Islet of Langerhans (tissue), 1 donor: Measurements from ENCODE around the gene REG4.
"Not testable (repeated sequence)": the region's sequence is repeated elsewhere in the genome, so short reads cannot be mapped to it uniquely, and the experiment has no call there.

Experiments
- FAIRE-seq: peaks from one replicate; lab custom pipeline; 2011; peaks lifted over from hg19 to GRCh38; lab: Jason Lieb, UNC

REG4 gene

DNA sequence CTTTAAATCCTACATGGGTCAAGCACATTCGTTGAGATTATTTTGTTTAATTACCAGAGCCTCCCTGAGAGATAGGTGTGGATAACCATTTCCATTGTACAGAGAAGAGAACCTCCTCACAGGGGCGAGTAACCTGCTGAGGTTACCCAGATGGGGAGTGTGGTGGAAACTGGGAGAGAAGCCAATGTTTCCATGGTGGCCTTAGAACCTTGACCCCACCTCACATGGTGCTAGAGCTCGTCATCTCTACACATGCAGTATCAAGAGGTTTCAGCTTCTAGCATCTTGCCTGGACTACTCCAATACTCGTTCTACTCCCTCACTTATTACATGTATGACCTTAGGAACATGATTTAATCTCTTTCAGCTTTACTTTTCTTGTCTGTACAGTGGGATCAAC is 4.8 kb downstream of the REG4 start:
- no peak for FAIRE-seq

DNA sequence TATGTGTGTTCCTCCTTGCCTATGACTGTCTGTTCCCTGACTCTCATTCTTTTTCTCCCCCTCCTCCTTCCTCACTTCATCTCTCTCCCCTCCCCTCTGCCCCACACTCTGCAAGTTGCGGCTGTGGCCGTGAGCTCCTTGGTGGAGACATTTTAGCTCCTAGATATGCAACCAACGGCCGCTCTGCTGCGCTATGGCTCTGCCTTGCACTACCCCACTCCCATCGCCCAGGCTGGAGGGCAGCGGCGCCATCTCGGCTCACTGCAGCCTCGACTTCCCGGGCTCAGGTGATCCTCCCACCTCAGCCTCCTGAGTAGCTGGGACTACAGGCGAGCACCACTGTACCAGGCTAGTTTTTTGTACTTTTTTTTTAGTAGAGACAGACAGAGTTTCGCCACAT is 5.5 kb downstream of the REG4 start:
- FAIRE-seq, result no peak

DNA sequence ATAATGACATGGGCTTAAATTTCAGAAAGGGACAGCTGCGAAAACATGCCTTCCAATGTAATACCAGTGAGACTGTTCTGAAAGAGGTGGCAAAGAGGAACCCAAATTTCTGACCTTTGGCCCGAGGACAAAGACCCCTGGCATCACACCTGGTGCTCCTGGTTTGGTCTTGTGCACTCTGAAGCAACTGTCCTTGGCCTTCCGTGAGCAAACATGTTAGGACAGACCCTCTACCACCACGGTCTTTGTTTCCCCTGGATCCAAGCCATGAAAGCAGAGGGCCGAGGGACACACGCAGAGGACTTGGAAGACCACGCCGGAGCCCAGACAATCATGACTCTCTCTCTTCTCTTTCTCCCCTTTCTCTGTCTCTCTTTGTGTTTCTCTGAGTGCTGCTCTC is 6.0 kb downstream of the REG4 start:
- FAIRE-seq, result no peak

DNA sequence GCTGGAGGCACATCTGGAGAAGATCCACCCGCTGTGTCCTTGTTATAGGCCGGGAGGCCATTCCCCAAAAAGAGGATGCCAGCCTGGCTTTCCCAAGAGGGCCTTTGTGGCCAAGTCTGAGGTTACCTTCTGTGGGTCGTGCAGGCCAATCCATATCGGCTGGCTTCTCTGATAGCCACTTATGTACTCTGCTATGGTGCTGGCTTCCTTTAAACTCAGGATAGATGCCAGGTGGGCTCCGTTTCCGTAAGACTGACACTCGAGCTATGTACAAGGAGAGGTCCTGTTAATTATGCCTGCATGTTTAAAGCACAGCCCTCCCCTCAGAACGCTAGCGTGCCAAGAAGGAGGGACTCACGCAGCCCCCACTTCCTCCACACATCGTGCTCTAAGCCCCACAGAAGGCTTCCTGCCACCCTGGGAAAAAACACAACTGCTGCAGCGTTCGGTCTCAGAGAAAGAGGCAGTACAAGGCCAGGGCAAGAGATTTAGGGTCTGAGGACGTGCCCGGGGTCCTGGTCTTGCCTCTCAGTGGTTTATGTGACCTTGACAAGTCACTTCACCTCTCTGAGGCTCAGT is 11.6 kb downstream of the REG4 start:
- FAIRE-seq, result no peak

DNA sequence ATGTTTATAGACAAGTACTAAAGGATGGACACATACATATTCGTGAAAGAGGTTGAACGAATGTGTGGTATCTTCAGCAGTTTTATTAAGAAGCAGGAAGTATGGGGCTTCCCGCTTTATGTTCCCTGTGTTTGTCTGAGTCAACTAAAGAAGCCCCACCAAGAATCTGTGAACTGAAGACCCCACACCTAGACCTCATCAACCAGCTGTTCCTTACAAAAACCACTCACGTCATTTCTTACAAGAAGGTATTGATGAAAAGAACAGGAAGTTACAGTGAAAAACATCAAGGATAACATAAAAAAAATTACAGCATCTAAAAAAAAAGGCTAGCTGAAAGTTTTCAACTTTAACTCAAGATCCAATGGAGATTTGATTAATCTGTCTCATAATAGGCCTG is 12.3 kb downstream of the REG4 start:
- FAIRE-seq, result no peak

DNA sequence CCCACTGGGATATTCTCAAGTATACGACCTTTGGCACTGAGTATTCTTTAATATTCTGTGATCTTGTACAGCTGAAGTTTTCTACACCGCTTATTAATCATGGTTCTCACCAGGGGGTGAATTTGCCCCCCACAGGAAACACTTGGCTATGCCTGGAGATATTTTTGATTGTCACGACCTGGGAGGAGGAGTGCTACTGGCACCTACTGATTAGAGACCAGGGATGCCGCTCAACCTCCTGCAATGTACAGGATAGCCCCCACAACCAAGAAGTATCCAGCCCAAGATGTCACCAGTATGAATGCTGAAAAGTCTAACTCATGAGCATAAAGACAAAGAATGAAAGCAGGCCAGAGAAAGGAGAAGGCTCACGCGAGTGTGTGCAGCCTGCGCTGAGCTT is 13.7 kb downstream of the REG4 start:
- no peak for FAIRE-seq

DNA sequence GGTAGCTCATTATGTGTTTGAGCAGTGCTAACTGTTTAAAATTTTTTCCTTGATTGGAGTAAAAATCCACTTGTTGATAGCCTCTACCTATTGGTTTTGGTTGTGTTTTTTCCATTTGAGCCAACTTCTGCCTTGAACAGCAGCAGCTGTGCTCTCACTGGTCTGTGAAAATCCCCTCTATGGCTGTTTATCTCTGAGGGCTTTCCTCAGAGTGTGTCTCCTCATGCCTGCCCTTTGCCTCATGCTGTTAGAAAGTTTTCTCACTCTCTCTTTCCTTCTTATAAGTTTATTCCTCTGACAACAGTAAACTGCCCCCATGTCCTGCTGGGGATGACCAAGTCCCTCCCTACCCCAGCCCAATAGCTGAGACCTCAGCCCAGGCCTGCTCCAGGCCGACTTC is 14.1 kb downstream of the REG4 start:
- FAIRE-seq, result no peak

DNA sequence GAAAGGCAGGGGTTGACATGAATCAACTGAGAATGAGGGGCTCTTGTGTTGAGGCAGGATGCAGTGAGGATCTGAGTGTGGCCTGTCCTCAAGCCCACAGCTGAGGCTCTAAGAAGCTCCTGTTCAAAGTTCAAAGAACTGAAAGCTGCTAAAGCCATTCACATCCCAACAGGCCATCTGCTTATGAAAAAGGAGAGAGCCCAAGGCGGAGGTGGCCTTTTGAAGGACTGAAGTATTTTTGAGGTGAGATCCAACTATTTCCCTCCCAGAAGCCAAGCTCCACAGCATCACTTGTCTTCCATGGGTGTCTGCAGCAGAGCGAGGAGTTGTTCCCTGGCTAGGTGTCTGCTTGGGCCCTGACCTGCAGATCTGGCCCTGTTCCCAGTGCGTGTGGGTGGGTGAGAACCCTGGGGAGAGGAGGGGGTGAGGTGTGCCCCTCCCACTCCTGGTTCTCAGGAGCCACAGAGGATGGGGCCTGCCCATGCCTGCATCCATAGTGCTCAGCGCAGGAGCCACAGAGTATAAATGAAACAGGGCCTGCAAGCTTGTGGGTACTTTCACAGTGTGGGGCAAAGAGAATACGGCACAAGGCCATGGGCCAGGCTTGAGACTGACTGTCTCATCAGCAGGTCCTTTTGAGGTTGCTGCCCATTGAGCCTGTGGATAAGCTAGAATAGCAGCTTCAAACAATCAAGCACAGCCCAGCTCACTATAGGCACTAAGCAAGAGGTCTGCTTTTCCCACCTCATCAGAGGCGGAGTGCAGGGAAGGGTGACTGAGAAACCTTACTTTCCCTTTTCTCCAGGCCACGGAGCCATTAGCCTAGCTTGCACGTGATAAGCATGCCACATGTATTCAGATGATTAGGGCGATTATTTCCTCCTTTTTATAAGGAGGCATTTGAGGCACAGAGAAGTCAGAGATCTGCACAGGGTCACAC is 15.7 kb downstream of the REG4 start:
- FAIRE-seq, result no peak

DNA sequence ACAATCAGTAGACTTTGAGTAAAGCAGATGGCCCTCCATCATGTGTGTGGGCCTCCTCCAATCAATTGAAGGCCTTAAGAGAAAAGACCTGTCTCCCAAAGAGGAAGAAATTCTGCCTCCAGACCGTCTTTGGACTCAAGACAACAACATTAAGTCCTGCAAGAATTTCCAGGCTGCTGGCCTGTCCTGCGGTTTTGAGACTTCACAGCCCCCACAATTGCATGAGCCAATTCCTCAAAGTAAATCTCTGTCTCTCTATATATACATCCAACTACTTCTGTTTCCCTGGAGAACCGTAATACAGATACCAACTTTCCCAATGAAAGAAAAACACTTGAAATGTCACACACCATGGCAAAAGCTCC is 16.4 kb downstream of the REG4 start:
- no peak for FAIRE-seq

DNA sequence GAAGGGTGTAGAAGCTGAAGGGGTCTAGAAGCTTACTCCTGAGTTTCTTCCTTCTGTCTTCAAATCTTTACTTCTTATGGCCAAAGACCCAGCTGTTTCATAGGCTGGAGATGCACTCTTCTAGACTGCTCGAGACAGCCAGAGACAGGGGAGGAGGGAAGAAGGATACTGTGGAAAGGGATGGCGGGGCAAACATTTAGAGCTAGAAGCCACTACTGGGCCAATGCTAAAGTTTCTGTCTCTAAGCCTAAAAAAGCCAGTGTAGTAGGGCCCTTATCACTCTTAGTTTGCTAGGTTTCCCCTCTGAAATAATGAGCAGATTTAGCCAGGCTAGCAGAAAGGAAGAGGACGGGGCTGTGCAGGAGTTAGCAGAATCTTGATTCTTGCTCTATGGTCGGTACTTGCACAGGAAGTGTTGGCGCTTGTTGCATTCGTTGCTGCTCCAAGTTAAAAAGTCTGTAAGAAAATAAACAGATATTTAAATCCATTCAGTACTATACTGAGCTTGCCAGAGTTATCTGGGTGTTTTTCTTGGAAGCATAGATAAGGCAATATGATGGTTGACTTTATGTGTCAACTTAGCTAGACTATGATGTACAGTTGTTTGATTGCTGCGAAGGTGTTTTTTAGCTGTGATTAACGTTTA is 16.9 kb downstream of the REG4 start:
- FAIRE-seq, result no peak

DNA sequence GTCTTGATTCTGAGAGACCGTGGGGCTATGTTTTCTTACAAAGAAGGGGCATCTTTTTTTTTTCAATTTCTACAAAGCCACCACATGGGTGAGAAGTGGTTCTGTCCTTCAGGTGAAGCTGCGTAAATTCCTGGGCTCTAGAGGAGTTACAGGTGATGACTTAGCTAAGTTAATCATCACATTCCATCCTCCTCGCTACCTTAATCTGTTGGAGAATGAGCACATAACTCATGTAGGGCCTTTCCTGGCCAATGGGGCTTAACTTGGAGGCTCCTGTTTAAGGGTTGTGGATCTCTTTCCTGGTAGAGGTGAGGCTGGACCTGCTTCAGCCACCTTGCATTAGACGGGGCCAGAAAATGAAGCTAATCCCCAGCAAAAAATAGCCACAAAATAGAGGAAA is 19.9 kb downstream of the REG4 start:
- FAIRE-seq, result no peak

DNA sequence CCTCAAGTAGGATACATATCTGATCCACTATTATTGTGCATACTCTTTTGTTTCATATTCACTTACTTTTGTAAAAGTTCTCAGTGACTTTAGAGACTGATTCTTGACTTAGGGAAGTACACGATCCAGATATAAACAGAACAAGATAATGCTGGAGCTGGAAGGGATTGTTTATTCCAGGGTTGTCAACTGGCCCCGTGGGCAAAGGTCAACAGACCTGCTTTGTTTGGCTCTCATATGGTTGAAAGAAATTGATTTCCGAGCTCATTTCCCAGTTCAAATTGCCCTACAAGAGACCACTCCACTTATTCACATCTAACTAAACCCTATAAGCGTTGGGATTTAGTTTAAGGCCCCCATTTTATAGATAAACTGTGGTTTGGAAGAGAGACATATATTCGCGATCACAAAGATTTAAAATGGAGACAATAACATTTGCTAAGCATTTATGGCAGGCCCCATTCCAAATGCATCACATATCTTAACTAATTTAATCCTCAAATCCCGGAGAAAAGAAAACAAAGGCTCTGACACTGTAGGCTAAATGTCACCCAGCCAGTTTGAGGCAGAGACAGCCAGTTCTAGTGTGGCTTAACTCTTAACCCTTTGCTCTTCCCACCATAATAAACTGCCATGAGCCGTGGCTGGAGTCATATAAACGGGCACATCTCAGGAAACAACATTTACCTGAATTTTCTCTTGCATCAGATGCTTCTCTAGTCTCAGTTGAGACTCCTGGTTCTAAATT is 20.6 kb downstream of the REG4 start:
- FAIRE-seq, result no peak

DNA sequence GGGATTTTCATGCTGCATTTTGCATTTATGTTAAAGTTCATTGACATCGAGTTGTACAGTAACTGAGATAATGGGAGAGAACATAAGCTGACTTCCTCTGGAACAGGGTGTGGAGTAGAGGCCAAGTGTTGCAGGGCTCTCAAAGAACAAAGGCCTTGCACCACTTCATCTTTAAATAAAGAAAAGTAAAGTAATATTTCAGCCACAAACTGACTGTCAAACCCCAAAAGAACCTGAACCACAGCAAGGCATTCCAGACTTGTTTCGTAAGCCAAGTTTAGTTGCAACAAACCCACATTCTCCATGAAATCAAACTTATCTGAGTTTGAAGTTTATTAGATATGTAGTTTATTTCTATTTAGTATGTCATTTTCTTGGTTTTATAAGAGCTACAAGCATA is 23.5 kb downstream of the REG4 start:
- no peak for FAIRE-seq

DNA sequence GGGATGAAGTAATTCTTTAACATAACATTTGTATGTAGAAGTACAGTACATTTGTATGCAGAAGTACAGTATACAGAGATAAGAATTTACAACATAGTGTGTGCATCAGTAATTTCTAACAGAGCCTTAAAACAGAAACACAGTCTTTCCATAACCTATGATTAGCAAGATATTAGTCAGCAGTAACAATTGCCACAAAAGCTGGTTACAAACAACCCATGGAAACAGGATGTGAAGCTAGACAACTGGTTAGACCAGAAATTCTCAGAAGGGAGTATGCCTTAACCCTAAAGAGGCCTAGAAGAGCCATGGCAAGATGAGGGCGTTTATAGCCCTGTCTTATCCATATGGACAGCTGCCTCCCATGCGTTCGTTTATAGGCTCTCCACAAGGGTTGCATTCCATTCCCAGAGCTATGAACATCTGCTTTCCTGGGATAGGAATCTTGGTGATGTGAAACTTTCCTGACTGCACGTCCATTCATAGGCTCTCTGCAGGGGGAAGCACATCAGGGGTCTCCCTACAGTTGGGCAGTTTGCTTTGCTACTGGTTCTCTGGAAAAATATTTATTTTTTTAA is 24.7 kb downstream of the REG4 start:
- FAIRE-seq, result not testable (repeated sequence)

DNA sequence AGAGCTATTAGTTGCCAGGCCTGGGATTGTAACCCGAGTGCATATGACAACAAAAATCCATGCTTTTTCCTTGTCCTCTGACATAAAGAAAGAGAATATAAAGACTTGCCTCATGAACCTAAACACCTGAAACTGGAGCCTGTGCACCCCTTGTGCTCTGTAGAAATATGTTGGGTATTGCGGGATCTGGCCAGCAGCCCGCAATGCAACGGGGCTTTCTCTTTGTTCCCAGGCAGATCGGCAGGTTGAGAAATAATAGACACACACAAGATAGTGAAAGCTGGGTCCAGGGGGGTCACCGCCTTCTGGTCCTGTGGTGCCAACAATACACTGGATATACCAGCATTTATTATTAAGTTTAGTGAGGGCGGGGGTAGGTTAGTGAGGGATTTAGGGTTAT is 25.2 kb downstream of the REG4 start:
- FAIRE-seq, result not testable (repeated sequence)

DNA sequence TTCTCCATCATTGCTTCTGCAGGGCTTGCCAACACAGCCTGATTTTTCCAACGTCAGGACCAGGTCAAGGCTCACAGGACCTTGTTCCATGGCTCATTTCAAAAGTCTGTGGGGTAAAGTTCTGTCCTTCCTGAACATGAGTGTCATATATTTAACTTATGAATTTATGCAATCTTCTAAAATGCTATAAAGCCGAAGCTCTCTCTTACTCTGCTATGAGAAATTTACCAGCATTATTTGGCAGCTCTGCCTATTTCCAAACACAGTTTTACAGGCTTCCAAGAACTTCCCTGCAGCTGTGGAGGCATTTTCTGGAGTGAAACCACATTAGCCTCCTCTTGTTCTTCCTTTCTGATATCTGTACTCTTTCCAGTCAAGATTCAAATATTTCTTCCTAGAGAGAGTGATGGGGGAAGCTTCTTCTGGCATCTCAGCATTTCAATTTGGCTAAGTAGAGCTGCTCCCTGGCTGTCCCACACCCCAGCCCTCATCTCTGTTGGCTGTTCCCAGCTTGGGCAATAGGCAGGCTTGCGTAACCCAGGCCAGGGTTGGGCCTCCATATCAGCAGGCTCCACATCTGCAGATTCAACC is 27.0 kb downstream of the REG4 start:
- no peak for FAIRE-seq

DNA sequence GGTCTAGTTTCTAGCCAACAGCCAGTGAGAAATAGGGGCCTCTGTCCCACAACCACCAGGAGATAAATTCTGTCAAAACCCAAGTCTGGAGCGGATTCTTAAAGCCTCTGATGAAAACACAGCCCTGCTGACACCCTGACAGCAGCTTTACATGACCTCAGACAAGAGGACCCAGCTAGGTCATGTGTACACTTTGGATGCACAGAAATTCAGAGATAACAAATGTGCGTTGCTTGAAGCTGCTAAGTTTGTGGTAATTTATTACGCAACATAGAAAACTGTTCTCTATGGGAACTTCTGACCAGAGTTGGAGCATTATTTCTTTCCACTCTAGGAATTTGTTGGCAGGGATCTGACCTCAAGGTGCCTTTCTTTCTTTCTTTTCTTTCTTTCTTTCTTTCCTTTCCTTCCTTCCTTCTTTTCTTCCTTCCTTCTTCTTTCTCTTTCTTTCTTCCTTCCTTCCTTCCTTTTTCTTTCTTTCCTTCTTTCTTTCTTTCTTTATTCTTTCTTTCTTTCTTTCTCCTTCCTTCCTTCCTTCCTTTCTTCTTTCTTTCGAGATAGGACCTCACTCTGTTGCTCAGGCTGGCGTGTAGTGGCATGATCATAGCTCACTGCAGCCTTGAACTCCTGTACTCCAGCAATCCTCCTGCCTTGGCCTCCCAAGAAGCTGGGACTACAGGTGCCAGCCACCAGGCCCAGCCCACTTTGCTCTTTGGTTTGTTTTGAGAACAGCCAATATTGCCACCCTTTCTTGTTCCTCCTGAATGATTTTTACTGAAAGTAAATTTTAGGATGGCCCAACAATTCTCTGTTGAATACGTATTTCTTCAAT is 27.7 kb downstream of the REG4 start:
- no peak for FAIRE-seq

DNA sequence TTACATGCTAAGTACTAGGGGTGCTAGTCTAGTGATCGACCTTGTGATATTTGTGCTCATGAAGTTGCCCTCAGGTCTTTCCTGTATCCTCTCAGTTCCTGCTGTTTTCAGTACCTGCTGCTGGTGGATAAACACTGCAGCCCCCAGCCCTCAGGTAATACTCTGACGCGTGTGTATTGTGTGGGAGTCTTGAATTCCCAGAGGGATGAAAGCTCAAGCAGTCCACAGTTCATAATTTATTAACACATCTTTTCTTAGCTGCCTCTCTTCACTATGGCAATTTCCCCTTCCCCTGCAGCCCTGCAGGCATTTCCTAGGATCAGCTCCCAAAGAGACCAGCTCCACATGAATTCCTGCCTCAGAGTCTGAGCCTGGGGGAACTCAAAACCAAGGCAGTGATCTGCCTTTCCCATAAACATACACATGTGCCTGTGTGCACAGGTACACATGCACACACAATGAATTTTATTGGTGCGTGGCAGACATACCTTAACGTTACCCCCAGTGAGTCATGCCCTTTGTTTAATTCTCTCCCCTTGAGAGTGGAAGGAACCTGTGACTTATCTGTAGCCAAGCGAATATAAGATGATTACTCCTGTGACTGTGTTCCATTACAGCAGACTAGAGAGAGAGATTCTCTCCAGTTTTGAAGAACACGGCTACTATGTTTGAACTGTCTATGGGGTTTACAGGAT is 28.5 kb downstream of the REG4 start:
- no peak for FAIRE-seq

DNA sequence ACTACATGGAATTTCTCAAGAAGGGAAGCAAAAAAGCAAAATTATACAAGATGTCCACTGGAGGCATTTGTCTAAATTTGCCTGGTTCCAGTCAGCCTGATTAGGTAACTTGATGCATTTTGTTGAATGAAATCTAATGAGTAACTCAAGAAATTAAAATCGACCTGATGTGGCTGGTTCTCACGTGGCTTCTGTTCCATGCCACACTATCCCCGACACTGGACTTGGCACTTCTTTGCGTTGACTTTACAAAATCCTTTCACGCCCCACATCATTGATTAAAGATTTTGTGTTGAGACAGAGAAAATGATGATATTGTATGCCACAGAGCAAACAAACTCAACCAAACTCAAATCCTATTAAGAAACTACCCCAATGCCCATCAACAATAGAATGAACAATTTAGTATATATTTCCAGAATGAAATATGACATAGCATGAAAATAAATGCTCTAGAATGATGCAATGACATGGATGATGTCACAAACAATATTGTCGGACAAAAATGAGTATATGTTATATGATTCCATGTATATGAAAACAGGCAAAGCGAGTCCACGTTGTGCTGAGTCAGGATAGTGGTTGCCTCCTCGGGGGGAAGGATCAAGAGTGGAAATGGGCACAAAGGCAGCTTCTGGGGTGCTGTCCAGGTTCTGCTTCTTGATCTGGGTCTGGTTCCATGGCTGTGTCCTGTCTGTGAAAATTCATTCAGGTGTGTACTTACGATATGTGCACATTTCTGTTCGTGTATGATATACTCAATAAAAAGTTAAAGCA is 29.6 kb downstream of the REG4 start:
- no peak for FAIRE-seq

DNA sequence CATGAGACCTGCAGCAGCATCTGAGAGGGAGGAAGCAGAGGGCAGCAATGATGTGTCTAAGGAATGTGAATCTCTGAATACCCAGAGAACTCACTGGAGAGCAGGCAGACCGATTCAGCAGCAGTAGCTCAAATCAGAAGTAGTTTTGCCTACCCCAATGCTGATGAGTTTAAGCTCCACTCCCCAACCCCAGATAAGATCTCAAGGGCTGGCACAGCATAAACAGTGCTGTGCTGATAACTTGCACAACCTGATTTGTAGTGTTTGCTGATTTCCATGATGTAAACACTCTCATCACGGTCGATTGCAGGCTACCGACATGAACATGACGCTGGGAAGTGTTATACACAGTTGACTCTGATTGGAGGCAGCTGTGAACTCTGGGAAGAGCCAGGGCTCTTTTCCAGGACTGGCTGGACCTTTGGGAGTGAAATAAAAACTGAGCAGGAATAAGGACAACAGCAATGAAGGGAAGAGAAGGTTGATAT is 31.3 kb downstream of the REG4 start:
- FAIRE-seq, result no peak
